Cardiac muscle cell (in vitro differentiated cells and primary cell): ENCODE measurements around the gene SH3TC1. TPM values are rescaled to one million over a fixed set of nuclear protein-coding genes. Genes with fewer than 3 reads are reported as not detected.

Experiments used
- DNase-seq, 2 donors: peaks; one replicate each; pipeline versions ENCODE4 v3.0.0 to v3.0.0-alpha.2; 2010 to 2017; ENCODE audit warnings: low read depth in 1 of 2, low spot score in 1 of 2
- H3K27ac ChIP-seq: fragments of 200-600 bp; sonication (generic); 2 replicates; pipeline ENCODE4 v1.5.1; 2016
- H3K27me3 ChIP-seq: fragments of 200-600 bp; sonication (generic); 2 replicates; pipeline ENCODE4 v1.6.0; 2016; ENCODE audit warnings: control low read depth
- H3K36me3 ChIP-seq: fragments of 200-600 bp; sonication (generic); 2 replicates; pipeline ENCODE4 v1.5.1; 2016; ENCODE audit warnings: control low read depth
- H3K4me1 ChIP-seq: fragments of 200-600 bp; sonication (generic); 2 replicates; pipeline ENCODE4 v1.8.1; 2017; ENCODE audit warnings: low read depth, mild to moderate bottlenecking, mixed run types
- H3K4me3 ChIP-seq: fragments of 200-600 bp; sonication (generic); 2 replicates; pipeline ENCODE4 v1.5.1; 2016; ENCODE audit warnings: mild to moderate bottlenecking
- H3K9me3 ChIP-seq: fragments of 200-600 bp; sonication (generic); 2 replicates; pipeline ENCODE4 v1.5.1; 2017; ENCODE audit warnings: low read depth, mild to moderate bottlenecking, control low read depth
- polyA plus RNA-seq: library from polyadenylated mRNA; unstranded; fragments of >200 nt; fragmentation: Nextera tagmentation; extraction: Ambion mirVana; gene quantifications from 2 replicates; pipeline ENCODE4 v1.2.1, GENCODE V29; 2016
- total RNA-seq: library from RNA; depleted of rRNA; stranded (reverse); fragments of >200 nt; gene quantifications from 2 replicates; pipeline ENCODE4 v1.2.3, GENCODE V29; 2016
- TF ChIP-seq, protein P1 (sequence below): IDR thresholded peaks from 2 replicates; pipeline ENCODE4 v1.5.1; 2012; ENCODE audit warnings: low read depth, mild to moderate bottlenecking, low read length

Gene SH3TC1
- total and polyA plus RNA-seq, 2 experiments from 2014 or later, result 0.57 to 3.8 TPM

DNA sequence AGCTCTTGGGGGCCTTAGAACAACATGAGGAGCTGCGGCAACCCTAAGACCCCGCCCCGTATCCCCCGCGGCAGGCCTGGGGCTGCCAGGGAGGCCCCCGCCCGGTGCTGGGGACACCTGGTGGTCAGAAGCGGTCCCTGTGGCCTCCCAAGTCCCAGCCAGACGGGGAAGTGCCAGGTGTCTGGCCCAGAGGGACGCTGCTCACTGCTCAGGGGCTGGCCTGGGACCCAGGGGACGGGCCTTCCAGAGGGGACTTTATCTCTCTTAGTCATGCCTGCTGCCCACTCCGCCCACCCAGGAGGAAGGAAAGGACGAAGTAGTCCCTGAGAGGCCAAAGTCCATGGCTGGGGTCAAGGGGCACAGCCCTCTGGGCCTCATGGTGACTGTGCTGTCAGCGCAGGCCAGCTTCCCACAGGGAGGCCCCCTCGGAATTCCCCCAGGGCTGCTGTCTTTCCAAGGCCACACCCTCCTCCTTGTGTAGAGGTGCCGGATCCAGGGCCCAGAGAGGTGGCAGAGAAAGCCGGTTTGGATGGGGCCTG is 39.5 kb downstream of the SH3TC1 start:
- peak in 1 of 2 donors; percentile 68 for DNase-seq
- Histone ChIP-seq H3K4me1 (peaks cover 8% of the 10 kb centered on the region), H3K36me3 (no peaks in the 10 kb centered on the region), H3K4me3 (no peak overlapping the region), H3K27me3 (no peaks in the 10 kb centered on the region), H3K9me3 (no peaks in the 10 kb centered on the region), H3K27ac (no peak overlapping the region)
- TF ChIP-seq, protein P1, sequence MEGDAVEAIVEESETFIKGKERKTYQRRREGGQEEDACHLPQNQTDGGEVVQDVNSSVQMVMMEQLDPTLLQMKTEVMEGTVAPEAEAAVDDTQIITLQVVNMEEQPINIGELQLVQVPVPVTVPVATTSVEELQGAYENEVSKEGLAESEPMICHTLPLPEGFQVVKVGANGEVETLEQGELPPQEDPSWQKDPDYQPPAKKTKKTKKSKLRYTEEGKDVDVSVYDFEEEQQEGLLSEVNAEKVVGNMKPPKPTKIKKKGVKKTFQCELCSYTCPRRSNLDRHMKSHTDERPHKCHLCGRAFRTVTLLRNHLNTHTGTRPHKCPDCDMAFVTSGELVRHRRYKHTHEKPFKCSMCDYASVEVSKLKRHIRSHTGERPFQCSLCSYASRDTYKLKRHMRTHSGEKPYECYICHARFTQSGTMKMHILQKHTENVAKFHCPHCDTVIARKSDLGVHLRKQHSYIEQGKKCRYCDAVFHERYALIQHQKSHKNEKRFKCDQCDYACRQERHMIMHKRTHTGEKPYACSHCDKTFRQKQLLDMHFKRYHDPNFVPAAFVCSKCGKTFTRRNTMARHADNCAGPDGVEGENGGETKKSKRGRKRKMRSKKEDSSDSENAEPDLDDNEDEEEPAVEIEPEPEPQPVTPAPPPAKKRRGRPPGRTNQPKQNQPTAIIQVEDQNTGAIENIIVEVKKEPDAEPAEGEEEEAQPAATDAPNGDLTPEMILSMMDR, result peak; percentile 43

DNA sequence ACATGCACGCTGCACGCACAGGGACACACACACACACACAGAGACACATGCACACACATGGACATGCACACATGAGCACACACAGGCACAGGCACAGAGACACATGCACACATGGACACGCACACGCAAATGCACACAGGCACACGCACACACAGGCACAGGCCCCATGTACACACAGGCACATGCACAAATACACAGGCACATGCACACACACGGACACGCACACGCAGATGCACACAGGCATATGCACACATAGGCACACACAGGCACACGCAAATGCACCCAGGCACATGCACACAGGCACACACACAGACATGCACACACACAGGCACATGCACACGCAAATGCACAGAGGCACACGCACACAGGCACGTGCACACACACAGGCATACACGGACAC is 40.1 kb downstream of the SH3TC1 start:
- Histone ChIP-seq H3K27ac (no peak overlapping the region), H3K36me3 (no peaks in the 10 kb centered on the region), H3K9me3 (no peaks in the 10 kb centered on the region), H3K4me3 (no peak overlapping the region), H3K4me1 (peaks cover 8% of the 10 kb centered on the region), H3K27me3 (no peaks in the 10 kb centered on the region)
- TF ChIP-seq, protein P1, result no peak
- DNase-seq, result no peak

DNA sequence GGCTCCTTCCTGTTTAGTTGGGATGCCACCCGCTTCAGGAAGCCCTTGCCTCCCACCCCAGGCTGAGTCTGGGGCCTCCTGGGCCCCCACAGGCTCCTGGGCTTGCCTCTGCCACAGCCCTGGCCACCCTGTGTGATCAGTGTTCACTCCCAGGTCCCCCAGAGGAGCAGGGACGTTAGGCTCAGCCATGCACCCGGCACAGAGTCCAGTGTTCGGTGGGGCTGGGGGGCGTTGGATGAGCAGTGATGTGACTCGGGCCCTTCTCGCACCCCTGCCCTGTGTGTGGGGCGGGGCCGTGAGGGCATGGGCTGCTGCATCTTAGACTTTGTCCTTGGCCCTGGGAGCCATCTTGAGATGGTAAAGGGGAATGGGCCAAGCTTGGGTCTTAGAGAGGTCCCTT is 40.6 kb downstream of the SH3TC1 start:
- H3K9me3 ChIP-seq, result no peaks in the 10 kb centered on the region
- TF ChIP-seq, protein P1, result no peak
- no peak overlapping the region for H3K27ac ChIP-seq
- no peaks in the 10 kb centered on the region for H3K36me3 ChIP-seq
- H3K4me1 ChIP-seq, result peaks cover 8% of the 10 kb centered on the region
- no peaks in the 10 kb centered on the region for H3K27me3 ChIP-seq
- H3K4me3 ChIP-seq, result no peak overlapping the region
- DNase-seq, result no peak

DNA sequence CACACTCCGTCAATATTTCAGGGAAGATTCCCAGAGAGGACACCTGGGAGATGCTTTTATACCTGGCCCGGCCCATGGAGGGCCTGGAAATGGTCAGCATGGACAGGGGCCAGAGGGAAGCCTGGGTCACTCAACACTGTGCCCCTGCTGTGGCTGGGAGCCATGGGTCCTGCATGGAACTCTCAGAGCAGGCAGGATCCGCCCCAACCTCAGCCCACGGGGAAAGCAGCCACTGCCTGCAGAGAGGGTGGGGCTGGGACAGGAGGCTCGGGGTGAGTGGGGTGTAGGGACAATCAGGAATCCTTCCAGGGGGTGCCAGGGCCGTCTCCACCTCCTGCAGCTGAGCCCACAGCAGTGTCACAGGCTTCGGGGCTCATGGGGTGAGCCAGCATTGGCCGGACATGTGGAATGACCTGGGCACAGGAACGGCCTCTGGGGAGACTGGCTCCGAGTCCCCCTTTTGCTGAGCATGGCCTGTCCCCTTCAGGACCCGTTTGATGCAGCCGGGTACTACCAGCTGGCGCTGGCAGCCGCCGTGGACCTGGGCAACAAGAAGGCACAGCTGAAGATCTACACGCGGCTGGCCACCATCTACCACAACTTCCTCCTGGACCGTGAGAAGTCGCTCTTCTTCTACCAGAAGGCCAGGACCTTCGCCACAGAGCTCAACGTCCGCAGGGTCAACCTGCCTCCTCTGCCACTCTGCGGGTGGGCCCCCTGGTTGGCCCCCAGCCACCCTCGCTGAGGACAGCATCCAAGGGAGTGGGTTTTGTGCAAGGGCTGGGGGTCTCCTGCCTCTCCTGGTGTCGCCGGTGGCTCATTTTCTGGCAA is 41.3 kb downstream of the SH3TC1 start:
- DNase-seq, result no peak
- Histone ChIP-seq H3K27ac (no peak overlapping the region), H3K4me1 (peaks cover 8% of the 10 kb centered on the region), H3K4me3 (no peak overlapping the region), H3K27me3 (no peaks in the 10 kb centered on the region), H3K36me3 (no peaks in the 10 kb centered on the region), H3K9me3 (no peaks in the 10 kb centered on the region)
- TF ChIP-seq, protein P1, result no peak

DNA sequence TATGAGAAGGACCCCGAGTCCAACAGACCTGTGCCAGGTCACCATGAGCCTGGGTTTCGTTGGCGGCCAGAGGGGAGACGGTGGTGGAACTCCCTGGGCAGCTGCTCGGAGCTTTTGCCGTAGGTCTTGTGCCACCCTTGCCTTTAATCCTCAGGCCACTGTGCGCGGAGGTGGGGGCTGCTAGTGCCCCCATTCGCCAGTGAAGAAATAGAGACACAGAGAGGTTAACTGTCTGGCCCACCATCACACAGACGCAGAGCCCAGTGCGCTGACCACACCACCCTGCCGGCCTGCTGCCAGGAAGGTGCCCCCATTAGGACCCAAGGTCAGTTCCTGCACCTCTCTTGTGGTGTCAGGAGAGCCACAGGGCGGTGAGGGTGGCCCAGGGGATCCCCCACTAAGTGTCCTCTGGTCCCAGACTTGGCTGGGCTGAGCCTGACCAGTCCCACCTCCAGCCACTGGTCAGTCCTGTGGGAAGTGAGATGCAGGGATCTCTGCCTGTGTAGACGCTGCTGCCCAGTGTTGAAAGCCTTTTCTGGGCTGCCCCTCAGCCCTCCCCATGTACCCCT is 42.2 kb downstream of the SH3TC1 start:
- Histone ChIP-seq H3K27ac (no peak overlapping the region), H3K36me3 (no peaks in the 10 kb centered on the region), H3K9me3 (no peaks in the 10 kb centered on the region), H3K27me3 (no peaks in the 10 kb centered on the region), H3K4me3 (no peak overlapping the region), H3K4me1 (peaks cover 11% of the 10 kb centered on the region)
- DNase-seq, result no peak
- TF ChIP-seq, protein P1, result no peak
